ENCODE results near the gene ABCG4.

DNA sequence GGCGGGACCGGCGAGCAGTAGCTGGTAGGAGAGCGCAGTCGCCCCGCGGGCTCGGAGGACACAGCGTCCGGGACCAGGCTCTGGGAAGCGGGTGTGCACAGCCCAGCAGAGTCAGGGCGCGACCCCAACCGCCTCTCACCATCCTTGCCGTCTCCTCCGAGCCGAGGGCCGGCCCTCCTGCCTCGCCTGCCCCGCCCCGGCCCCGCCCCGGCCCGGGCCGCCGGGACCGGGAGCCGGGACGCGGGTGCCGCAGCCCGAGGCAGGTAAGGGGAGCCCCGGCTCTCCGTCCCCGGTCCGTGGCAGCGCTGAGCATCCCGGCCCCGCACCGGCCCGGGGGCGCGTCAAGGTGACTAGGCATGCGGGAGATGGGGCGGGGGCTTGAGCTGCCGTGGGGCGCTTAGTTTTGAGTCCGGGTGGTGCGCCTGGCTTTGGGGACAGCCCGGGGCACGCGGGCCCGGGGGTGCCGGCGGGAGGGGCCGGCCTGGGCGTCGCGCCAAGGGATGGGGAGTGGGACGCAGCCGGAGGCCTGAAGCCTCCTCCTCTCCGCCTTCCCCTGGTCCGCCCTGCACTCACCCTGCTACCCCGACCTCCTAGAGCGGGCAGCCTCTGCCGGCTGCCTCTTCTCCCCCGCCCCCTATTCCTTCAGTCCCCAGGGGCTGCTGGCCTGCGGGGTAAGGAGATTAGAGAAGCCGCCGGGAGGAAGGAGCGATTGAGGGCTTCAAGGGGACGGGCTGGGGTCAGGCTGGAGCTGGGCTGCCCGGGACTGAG lies at the start of gene ABCG4:
- TF ChIP-seq, protein P1, sequence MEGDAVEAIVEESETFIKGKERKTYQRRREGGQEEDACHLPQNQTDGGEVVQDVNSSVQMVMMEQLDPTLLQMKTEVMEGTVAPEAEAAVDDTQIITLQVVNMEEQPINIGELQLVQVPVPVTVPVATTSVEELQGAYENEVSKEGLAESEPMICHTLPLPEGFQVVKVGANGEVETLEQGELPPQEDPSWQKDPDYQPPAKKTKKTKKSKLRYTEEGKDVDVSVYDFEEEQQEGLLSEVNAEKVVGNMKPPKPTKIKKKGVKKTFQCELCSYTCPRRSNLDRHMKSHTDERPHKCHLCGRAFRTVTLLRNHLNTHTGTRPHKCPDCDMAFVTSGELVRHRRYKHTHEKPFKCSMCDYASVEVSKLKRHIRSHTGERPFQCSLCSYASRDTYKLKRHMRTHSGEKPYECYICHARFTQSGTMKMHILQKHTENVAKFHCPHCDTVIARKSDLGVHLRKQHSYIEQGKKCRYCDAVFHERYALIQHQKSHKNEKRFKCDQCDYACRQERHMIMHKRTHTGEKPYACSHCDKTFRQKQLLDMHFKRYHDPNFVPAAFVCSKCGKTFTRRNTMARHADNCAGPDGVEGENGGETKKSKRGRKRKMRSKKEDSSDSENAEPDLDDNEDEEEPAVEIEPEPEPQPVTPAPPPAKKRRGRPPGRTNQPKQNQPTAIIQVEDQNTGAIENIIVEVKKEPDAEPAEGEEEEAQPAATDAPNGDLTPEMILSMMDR (IDR thresholded peaks at IDR 0.05; ENCODE audit: low read length): no peak
- no peak for TF ChIP-seq EZH2 (IDR thresholded peaks at IDR 0.05; ENCODE audit: borderline replicate concordance, low read length)
